Panc1 (cell line): ENCODE measurements around the gene TMEM151A. TPM values are rescaled to one million over a fixed set of nuclear protein-coding genes. Genes with fewer than 3 reads are reported as not detected.

ENCODE experiments used
- ATAC-seq: fragments of 200-7000 bp; cut with Tn5 transposase; 2 replicates; pipeline ENCODE4 v1.9.1; 2020; ENCODE audit warnings: mild to moderate bottlenecking, moderate library complexity
- BruUV-seq: library from RNA; stranded (reverse); fragments of 400-500 nt; replicated peaks from 2 replicates; lab custom pipeline; 2021; lab: Mats Ljungman, UMichigan
- CTCF ChIA-PET: fragments of 300-600 bp; sonication (Branson Sonifier 250); formaldehyde crosslinking; loops from one replicate; lab custom pipeline; 2022; ENCODE audit warnings: antibody characterized with exemption; lab: Charles Lee
- POLR2A ChIA-PET: fragments of 300-600 bp; sonication (Branson Sonifier 250); formaldehyde crosslinking; loops from one replicate; lab custom pipeline; 2022; ENCODE audit warnings: antibody characterized with exemption; lab: Charles Lee
- DNase-seq: peaks from one replicate; pipeline ENCODE4 v3.0.0-alpha.2; 2010; ENCODE audit warnings: low read depth, low spot score
- H3K27ac ChIP-seq: 2 replicates; pipeline ENCODE4 v1.5.1; 2011; ENCODE audit warnings: mild to moderate bottlenecking, low read length, inconsistent platforms
- H3K27me3 ChIP-seq: fragments of 200-500 bp; sonication (Bioruptor generic); 2 replicates; pipeline ENCODE4 v1.6.0; 2014; ENCODE audit warnings: low read length, inconsistent platforms; ENCODE audit not compliant: control insufficient read depth, insufficient read depth
- H3K36me3 ChIP-seq: fragments of 200-500 bp; sonication (Bioruptor generic); 2 replicates; pipeline ENCODE4 v1.5.1; 2014; ENCODE audit warnings: inconsistent platforms, mild to moderate bottlenecking, low read length, moderate library complexity; ENCODE audit not compliant: control insufficient read depth, insufficient read depth
- H3K4me1 ChIP-seq: 2 replicates; pipeline ENCODE4 v1.5.1; 2011; ENCODE audit warnings: inconsistent platforms, mild to moderate bottlenecking, low read length, moderate library complexity; ENCODE audit not compliant: control insufficient read depth, insufficient read depth
- H3K4me3 ChIP-seq, 2 experiments: 2 replicates each; pipeline ENCODE4 v1.5.1; 2011 to 2012; ENCODE audit warnings: low read depth in 2 of 2, low read length in 2 of 2, mild to moderate bottlenecking in 2 of 2, inconsistent platforms in 1 of 2, moderate library complexity in 1 of 2
- H3K9me3 ChIP-seq: fragments of 200-500 bp; sonication (Bioruptor generic); 2 replicates; pipeline ENCODE4 v1.5.1; 2014; ENCODE audit warnings: low read depth, mild to moderate bottlenecking, inconsistent platforms, low read length, moderate library complexity; ENCODE audit not compliant: control insufficient read depth, insufficient read depth
- POLR2AphosphoS5 ChIP-seq: IDR thresholded peaks from 2 replicates; pipeline ENCODE4 v1.6.1; 2012; ENCODE audit warnings: mild to moderate bottlenecking, low read depth, low read length, moderate library complexity
- SIN3A ChIP-seq: IDR thresholded peaks from 2 replicates; pipeline ENCODE4 v1.6.1; 2012; ENCODE audit warnings: low read depth, mild to moderate bottlenecking, low read length, moderate library complexity, borderline replicate concordance; ENCODE audit not compliant: insufficient read depth
- TCF7L2 ChIP-seq: IDR thresholded peaks from 2 replicates; pipeline ENCODE4 v1.6.1; 2011; ENCODE audit warnings: mild to moderate bottlenecking, low read depth, low read length, inconsistent platforms
- in situ Hi-C: cut with HindIII; loops from 2 replicates; pipeline ENCODE4 v1.10.0; 2016; ENCODE audit warnings: low sequenced_read_pairs, low pct_unique_long_range_greater_than_20kb
- intact Hi-C: fragments of 100-400 bp; cut with micrococcal nuclease; formaldehyde crosslinking; loops from one replicate; pipeline ENCODE4 v1.10.0; 2022; ENCODE audit not compliant: unreplicated experiment
- total RNA-seq: library from RNA; stranded (reverse); gene quantifications from one replicate; pipeline ENCODE4 v1.2.1, GENCODE V29; 2021; ENCODE audit not compliant: unreplicated experiment
- TF ChIP-seq, protein P1 (sequence below): fragments of 450-650 bp; IDR thresholded peaks from 2 replicates; pipeline ENCODE4 v1.5.1; 2017; ENCODE audit warnings: mild to moderate bottlenecking
- TF ChIP-seq, protein P2 (sequence below), 2 experiments: IDR thresholded peaks; 2 replicates each; pipeline ENCODE4 v1.6.1; 2011 to 2012; ENCODE audit warnings: low read depth in 2 of 2, control low read depth in 1 of 2, low read length in 1 of 2, mild to moderate bottlenecking in 1 of 2, moderate library complexity in 1 of 2; ENCODE audit not compliant: insufficient read depth in 1 of 2

The TMEM151A gene
- total RNA-seq, 1 experiment from 2014 or later = 11.0 TPM

DNA sequence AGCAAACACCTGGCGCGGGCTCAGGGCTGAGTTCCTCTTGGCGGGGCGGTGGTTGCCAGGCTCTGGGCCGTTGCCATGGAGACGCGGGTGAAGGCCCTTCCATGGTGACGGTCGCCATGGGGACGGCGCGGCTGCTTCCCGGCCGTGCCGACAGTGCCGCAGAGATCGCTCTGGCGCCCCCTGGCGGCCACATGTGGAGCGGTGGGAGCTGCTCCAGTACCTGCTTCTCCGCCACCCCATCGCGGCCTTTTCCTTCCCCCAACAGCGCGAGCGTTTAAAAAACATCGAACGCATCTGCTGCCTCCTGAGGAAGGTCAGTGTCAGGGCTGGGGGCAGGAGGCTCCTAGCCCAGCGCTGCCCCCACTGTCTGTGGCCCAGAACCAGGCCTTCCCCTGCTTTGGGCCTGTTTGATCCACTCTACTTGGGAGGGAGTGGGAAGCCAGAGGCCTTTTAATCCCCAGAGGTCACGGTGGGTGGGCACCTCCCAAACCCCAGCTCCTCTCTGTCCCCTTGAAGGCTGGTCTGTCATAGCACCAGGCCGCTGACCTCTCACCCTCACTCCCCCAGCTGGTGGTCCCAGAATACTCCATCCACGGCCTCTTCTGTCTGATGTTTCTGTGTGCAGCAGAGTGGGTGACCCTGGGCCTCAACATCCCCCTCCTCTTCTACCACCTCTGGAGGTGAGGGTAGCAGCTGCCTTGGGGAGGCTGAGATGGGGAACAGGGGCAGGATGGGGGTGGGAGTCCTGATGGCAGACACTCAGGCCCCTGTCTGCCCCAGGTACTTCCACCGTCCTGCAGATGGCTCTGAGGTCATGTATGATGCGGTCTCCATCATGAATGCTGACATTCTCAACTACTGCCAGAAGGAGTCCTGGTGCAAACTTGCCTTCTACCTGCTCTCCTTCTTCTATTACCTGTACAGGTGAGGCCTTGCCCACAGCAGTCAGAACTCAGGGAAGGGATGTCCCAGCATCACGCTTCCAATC lies 8.9 kb upstream of the TMEM151A start:
- H3K27me3 ChIP-seq = no peaks in the 10 kb centered on the region
- H3K4me1 ChIP-seq = peaks cover 35% of the 10 kb centered on the region
- peak; percentile 51 for DNase-seq
- BruUV-seq = no TSS peak
- CTCF ChIA-PET = interaction anchor here (0.5 to 1.5 kb wide), 4 partner anchors 24 to 291 kb away, joined by 3 read pairs; no protein-coding TSS in a partner anchor
- H3K36me3 ChIP-seq = no peaks in the 10 kb centered on the region; the same call in 1 of the 2 replicates
- H3K9me3 ChIP-seq = no peaks in the 10 kb centered on the region
- TF ChIP-seq SIN3A = no peak
- TF ChIP-seq, protein P1, sequence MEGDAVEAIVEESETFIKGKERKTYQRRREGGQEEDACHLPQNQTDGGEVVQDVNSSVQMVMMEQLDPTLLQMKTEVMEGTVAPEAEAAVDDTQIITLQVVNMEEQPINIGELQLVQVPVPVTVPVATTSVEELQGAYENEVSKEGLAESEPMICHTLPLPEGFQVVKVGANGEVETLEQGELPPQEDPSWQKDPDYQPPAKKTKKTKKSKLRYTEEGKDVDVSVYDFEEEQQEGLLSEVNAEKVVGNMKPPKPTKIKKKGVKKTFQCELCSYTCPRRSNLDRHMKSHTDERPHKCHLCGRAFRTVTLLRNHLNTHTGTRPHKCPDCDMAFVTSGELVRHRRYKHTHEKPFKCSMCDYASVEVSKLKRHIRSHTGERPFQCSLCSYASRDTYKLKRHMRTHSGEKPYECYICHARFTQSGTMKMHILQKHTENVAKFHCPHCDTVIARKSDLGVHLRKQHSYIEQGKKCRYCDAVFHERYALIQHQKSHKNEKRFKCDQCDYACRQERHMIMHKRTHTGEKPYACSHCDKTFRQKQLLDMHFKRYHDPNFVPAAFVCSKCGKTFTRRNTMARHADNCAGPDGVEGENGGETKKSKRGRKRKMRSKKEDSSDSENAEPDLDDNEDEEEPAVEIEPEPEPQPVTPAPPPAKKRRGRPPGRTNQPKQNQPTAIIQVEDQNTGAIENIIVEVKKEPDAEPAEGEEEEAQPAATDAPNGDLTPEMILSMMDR = peak; percentile 99
- peak; percentile 68; the same call in 1 of the 2 replicates for TF ChIP-seq POLR2AphosphoS5
- TF ChIP-seq, protein P2, sequence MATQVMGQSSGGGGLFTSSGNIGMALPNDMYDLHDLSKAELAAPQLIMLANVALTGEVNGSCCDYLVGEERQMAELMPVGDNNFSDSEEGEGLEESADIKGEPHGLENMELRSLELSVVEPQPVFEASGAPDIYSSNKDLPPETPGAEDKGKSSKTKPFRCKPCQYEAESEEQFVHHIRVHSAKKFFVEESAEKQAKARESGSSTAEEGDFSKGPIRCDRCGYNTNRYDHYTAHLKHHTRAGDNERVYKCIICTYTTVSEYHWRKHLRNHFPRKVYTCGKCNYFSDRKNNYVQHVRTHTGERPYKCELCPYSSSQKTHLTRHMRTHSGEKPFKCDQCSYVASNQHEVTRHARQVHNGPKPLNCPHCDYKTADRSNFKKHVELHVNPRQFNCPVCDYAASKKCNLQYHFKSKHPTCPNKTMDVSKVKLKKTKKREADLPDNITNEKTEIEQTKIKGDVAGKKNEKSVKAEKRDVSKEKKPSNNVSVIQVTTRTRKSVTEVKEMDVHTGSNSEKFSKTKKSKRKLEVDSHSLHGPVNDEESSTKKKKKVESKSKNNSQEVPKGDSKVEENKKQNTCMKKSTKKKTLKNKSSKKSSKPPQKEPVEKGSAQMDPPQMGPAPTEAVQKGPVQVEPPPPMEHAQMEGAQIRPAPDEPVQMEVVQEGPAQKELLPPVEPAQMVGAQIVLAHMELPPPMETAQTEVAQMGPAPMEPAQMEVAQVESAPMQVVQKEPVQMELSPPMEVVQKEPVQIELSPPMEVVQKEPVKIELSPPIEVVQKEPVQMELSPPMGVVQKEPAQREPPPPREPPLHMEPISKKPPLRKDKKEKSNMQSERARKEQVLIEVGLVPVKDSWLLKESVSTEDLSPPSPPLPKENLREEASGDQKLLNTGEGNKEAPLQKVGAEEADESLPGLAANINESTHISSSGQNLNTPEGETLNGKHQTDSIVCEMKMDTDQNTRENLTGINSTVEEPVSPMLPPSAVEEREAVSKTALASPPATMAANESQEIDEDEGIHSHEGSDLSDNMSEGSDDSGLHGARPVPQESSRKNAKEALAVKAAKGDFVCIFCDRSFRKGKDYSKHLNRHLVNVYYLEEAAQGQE (IDR thresholded peaks at IDR 0.05; ENCODE audit: insufficient read depth in 1 of 2, low read depth in 2 of 2, low read length in 1 of 2) = 0 out of 4 replicates have a peak, but pooled peaks of 1 of the 2 experiments have one; percentile 63
- in situ Hi-C loops = no loop called here
- H3K27ac ChIP-seq = no peak overlapping the region
- POLR2A ChIA-PET = no interaction called here
- ATAC-seq = peak; percentile 85
- H3K4me3 ChIP-seq = no peak overlapping the region
- intact Hi-C loops = no loop called here

DNA sequence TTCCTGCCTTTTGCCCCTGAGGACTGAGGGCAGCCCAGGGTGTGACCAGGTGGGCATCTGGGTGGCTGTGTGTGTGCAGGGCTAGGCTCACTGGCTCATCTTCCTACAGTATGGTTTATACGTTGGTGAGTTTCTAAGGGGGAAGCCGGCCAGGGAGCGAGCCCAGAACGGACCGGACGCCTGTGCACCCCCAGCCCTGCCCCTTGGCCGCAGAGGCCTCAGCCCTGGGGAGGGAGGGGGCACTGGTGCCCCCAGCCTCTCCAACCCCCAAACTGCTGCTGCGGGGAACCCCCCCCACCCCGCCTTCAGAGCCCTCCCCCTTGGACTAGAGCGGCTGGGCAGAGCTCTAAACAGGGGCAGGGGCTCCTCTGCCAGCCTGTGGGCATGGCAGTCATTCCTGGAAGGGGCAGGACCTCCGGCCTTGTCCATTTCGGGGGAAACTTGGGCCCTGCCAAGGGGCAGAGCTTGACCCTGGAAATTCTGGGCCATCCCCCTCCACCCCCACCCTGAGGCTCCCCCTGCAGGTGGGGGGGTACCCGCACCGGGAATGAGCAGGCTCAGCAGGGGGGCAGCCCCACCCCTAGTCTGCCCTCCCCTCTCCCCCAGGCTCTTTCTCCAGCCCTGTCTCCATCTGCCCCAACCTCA lies 8.1 kb upstream of the TMEM151A start:
- H3K4me3 ChIP-seq = no peak overlapping the region
- ATAC-seq (no peak), DNase-seq (no peak)
- in situ Hi-C loops = no loop called here
- H3K27me3 ChIP-seq = no peaks in the 10 kb centered on the region
- intact Hi-C loops = no loop called here
- H3K27ac ChIP-seq = no peak overlapping the region
- no peaks in the 10 kb centered on the region for H3K9me3 ChIP-seq
- BruUV-seq = no TSS peak
- TF ChIP-seq SIN3A = no peak
- TF ChIP-seq TCF7L2 = no peak
- TF ChIP-seq POLR2AphosphoS5 = no peak
- TF ChIP-seq, protein P1 = no peak
- TF ChIP-seq, protein P2 (IDR thresholded peaks at IDR 0.05; ENCODE audit: insufficient read depth in 1 of 2, low read depth in 2 of 2, low read length in 1 of 2) = no peak
- POLR2A ChIA-PET = interaction anchor here (0.7 kb wide), 1 partner anchor 29 kb away, joined by 3 read pairs; no protein-coding TSS in a partner anchor
- peaks cover 42% of the 10 kb centered on the region for H3K4me1 ChIP-seq
- no peaks in the 10 kb centered on the region; the same call in none of the 2 replicates for H3K36me3 ChIP-seq
- CTCF ChIA-PET = interaction anchor here (0.6 kb wide), 1 partner anchor 470 kb away, joined by 8 read pairs; no protein-coding TSS in a partner anchor
